GM18873 (cell line): Measurements from ENCODE around the gene BRF1.

Source experiments
- ATAC-seq: cut with Tn5 transposase; IDR thresholded peaks from one replicate; pipeline ENCODE4 v1.9.1; 2021; ENCODE audit warnings: mild to moderate bottlenecking, moderate library complexity, moderate number of reproducible peaks; ENCODE audit not compliant: unreplicated experiment, low FRiP score

The BRF1 gene

GRCh38 chr14:105247715-105248367 lies 53.0 kb downstream of the BRF1 start:
- no peak for ATAC-seq

GRCh38 chr14:105247026-105247425 lies 53.8 kb downstream of the BRF1 start:
- no peak for ATAC-seq

GRCh38 chr14:105244334-105244733 lies 56.5 kb downstream of the BRF1 start:
- no peak for ATAC-seq

- no peak for ATAC-seq
These were observed 59.2 kb downstream of the BRF1 start for GRCh38 chr14:105241641-105242040.

GRCh38 chr14:105240811-105241576 lies 59.8 kb downstream of the BRF1 start:
- ATAC-seq, result no peak

- no peak for ATAC-seq
These were observed 71.6 kb downstream of the BRF1 start for GRCh38 chr14:105229099-105229655.

GRCh38 chr14:105228562-105228961 lies 72.2 kb downstream of the BRF1 start:
- no peak for ATAC-seq

- no peak for ATAC-seq
These were observed 73.5 kb downstream of the BRF1 start for GRCh38 chr14:105227346-105227745.

GRCh38 chr14:105226198-105226597 lies 74.6 kb downstream of the BRF1 start:
- ATAC-seq, result no peak

- ATAC-seq, result no peak
These were observed 75.8 kb downstream of the BRF1 start for GRCh38 chr14:105224845-105225570.

- no peak for ATAC-seq
These were observed 76.8 kb downstream of the BRF1 start for GRCh38 chr14:105223770-105224544.

- no peak for ATAC-seq
These were observed 77.5 kb downstream of the BRF1 start for GRCh38 chr14:105223260-105223659.

GRCh38 chr14:105221598-105222178 lies 79.1 kb downstream of the BRF1 start:
- no peak for ATAC-seq

- ATAC-seq, result no peak
These were observed 79.9 kb downstream of the BRF1 start for GRCh38 chr14:105220699-105221597.

- ATAC-seq, result no peak
These were observed 81.0 kb downstream of the BRF1 start for GRCh38 chr14:105219753-105220152.

- no peak for ATAC-seq
These were observed 81.7 kb downstream of the BRF1 start for GRCh38 chr14:105219043-105219612.

GRCh38 chr14:105218611-105219010 lies 82.2 kb downstream of the BRF1 start:
- no peak for ATAC-seq

GRCh38 chr14:105217774-105218173 lies 83.0 kb downstream of the BRF1 start:
- ATAC-seq, result no peak
